GM19463 (cell line): ENCODE results near the gene CREBBP.

ENCODE experiments used
- ATAC-seq: cut with Tn5 transposase; IDR thresholded peaks from one replicate; pipeline ENCODE4 v1.9.1; 2021; ENCODE audit warnings: mild to moderate bottlenecking, moderate library complexity; ENCODE audit not compliant: unreplicated experiment

CREBBP gene

GRCh38 chr16:3769942-3770341 is 110.6 kb downstream of the CREBBP start:
- ATAC-seq: no peak

- ATAC-seq: no peak
These were observed 111.5 kb downstream of the CREBBP start for GRCh38 chr16:3769013-3769412.

- no peak for ATAC-seq
These were observed 113.1 kb downstream of the CREBBP start for GRCh38 chr16:3767333-3767986.

GRCh38 chr16:3766177-3766576 is 114.3 kb downstream of the CREBBP start:
- ATAC-seq: no peak

GRCh38 chr16:3764409-3764808 is 116.1 kb downstream of the CREBBP start:
- no peak for ATAC-seq

GRCh38 chr16:3762107-3762750 is 118.3 kb downstream of the CREBBP start:
- no peak for ATAC-seq

GRCh38 chr16:3761375-3762106 is 119.0 kb downstream of the CREBBP start:
- no peak for ATAC-seq

- ATAC-seq: no peak
These were observed 120.0 kb downstream of the CREBBP start for GRCh38 chr16:3760518-3760917.

- no peak for ATAC-seq
These were observed 120.8 kb downstream of the CREBBP start for GRCh38 chr16:3759736-3760135.

GRCh38 chr16:3756113-3756512 is 124.4 kb downstream of the CREBBP start:
- ATAC-seq: no peak

GRCh38 chr16:3755249-3755648 is 125.3 kb downstream of the CREBBP start:
- no peak for ATAC-seq

- ATAC-seq: no peak
These were observed 125.7 kb downstream of the CREBBP start for GRCh38 chr16:3754772-3755171.

- ATAC-seq: no peak
These were observed 126.3 kb downstream of the CREBBP start for GRCh38 chr16:3754081-3754703.

GRCh38 chr16:3752984-3753383 is 127.5 kb downstream of the CREBBP start:
- no peak for ATAC-seq

- no peak for ATAC-seq
These were observed 128.6 kb downstream of the CREBBP start for GRCh38 chr16:3751878-3752277.

GRCh38 chr16:3748307-3748706 is 132.2 kb downstream of the CREBBP start:
- no peak for ATAC-seq

GRCh38 chr16:3745751-3746355 is 134.7 kb downstream of the CREBBP start:
- no peak for ATAC-seq

- no peak for ATAC-seq
These were observed 136.5 kb downstream of the CREBBP start for GRCh38 chr16:3744018-3744417.

- no peak for ATAC-seq
These were observed 139.6 kb downstream of the CREBBP start for GRCh38 chr16:3740934-3741333.

GRCh38 chr16:3740186-3740585 is 140.3 kb downstream of the CREBBP start:
- no peak for ATAC-seq

- ATAC-seq: no peak
These were observed 140.9 kb downstream of the CREBBP start for GRCh38 chr16:3739636-3740035.
